C1 segment of cervical spinal cord (tissue), 14 donors: ENCODE results near the gene IL36RN.

Source experiments
- DNase-seq, 14 donors: peaks; one replicate each; lab custom pipeline; 2025; lab: John Stamatoyannopoulos, UW

The IL36RN gene

GRCh38 chr2:113050921-113051895 is 7.8 kb upstream of the IL36RN start:
- no peak for DNase-seq

- DNase-seq, result no peak
Measured at GRCh38 chr2:113052396-113052917, 6.5 kb upstream of the IL36RN start, which contains the start of gene IL36B. IL36B (minus strand) TSS chr2:113052867.

- no peak for DNase-seq
Measured at GRCh38 chr2:113053666-113054065, 5.3 kb upstream of the IL36RN start.

GRCh38 chr2:113054066-113054465 is 4.9 kb upstream of the IL36RN start:
- no peak for DNase-seq

- DNase-seq, result no peak
Measured at GRCh38 chr2:113056521-113056920, 2.5 kb upstream of the IL36RN start.

GRCh38 chr2:113057117-113057516 is 1.9 kb upstream of the IL36RN start:
- DNase-seq, result no peak

GRCh38 chr2:113058411-113058994 is 495 bp upstream of the IL36RN start:
- no peak for DNase-seq

GRCh38 chr2:113060396-113060795 is 1.4 kb downstream of the IL36RN start:
- DNase-seq, result no peak

GRCh38 chr2:113060796-113061195 is 1.8 kb downstream of the IL36RN start:
- DNase-seq, result no peak

- DNase-seq, result no peak
Measured at GRCh38 chr2:113061241-113061640, 2.2 kb downstream of the IL36RN start.

GRCh38 chr2:113061896-113062770 is 3.1 kb downstream of the IL36RN start:
- no peak for DNase-seq

GRCh38 chr2:113064281-113064680 is 5.3 kb downstream of the IL36RN start:
- DNase-seq, result no peak

- no peak for DNase-seq
Measured at GRCh38 chr2:113064898-113065297, 5.9 kb downstream of the IL36RN start.

GRCh38 chr2:113067681-113068080 is 8.7 kb downstream of the IL36RN start, which contains the start of gene IL1F10:
IL1F10 (plus strand) TSS chr2:113067970; CDS start chr2:113072739, 4,769 bp downstream.
- DNase-seq, result no peak

- DNase-seq, result no peak
Measured at GRCh38 chr2:113068249-113068648, 9.3 kb downstream of the IL36RN start.

GRCh38 chr2:113068706-113069485 is 9.9 kb downstream of the IL36RN start:
- no peak for DNase-seq

- DNase-seq, result no peak
Measured at GRCh38 chr2:113069676-113070605, 10.9 kb downstream of the IL36RN start.

GRCh38 chr2:113070606-113070975 is 11.6 kb downstream of the IL36RN start:
- no peak for DNase-seq

- DNase-seq, result no peak
Measured at GRCh38 chr2:113072584-113072983, 13.6 kb downstream of the IL36RN start.
